Measurements from ENCODE around the gene PXDC1. TPM values are rescaled to one million over a fixed set of nuclear protein-coding genes. Genes with fewer than 3 reads are reported as not detected.

PXDC1 gene, protein sequence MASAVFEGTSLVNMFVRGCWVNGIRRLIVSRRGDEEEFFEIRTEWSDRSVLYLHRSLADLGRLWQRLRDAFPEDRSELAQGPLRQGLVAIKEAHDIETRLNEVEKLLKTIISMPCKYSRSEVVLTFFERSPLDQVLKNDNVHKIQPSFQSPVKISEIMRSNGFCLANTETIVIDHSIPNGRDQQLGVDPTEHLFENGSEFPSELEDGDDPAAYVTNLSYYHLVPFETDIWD
- 10 to 100 TPM; 63.1 to 97.5 (median 72.8) TPM for total RNA-seq (2021; fragmentation: NEBNext Ultra II Directional; extraction: Animal tissue kit (Norgen Biotek cat#: 25700))
- long read RNA-seq, partial matches to known transcripts: 6 of 22 reads
- long read RNA-seq, other reads (novel, unspliced or antisense): 14 of 22 reads

DNA sequence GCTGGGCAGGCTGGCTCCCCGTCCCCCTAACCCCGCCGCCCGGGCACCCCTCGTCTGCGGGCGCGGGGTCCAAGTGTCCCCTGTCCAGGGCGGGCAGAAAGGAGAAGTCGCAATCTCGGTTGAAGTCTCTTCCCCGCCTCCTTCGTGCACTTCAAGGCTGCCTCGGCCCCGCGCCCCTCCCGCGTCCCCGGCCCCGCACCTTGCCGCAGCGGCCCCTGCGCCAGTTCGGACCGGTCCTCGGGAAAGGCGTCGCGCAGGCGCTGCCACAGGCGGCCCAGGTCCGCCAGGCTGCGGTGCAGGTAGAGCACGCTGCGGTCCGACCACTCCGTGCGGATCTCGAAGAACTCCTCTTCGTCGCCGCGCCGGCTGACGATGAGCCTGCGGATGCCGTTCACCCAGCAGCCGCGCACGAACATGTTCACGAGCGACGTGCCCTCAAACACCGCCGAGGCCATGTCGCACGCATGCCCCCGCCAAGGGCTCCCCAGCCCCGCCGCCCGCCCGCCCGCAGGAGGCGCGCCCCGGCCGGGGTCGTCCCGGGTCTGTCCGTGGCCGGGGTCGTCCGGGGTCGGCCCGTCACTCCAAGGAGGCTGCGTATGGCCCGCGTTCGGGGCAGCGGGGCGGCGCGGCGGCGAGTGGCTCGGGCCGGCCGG, at the start of gene PXDC1:
Gene PXDC1, minus strand, starts transcription at position 637 of the 653 bp plus-strand sequence. Its CDS starts 182 bp downstream, at position 455.
- H3K4me1 Mint-ChIP-seq (ENCODE audit: low read depth): peaks cover 62% of the 10 kb centered on the region
- H3K4me3 Mint-ChIP-seq: peak within 1 kb of the TSS; percentile 96
- TF ChIP-seq, protein P1, sequence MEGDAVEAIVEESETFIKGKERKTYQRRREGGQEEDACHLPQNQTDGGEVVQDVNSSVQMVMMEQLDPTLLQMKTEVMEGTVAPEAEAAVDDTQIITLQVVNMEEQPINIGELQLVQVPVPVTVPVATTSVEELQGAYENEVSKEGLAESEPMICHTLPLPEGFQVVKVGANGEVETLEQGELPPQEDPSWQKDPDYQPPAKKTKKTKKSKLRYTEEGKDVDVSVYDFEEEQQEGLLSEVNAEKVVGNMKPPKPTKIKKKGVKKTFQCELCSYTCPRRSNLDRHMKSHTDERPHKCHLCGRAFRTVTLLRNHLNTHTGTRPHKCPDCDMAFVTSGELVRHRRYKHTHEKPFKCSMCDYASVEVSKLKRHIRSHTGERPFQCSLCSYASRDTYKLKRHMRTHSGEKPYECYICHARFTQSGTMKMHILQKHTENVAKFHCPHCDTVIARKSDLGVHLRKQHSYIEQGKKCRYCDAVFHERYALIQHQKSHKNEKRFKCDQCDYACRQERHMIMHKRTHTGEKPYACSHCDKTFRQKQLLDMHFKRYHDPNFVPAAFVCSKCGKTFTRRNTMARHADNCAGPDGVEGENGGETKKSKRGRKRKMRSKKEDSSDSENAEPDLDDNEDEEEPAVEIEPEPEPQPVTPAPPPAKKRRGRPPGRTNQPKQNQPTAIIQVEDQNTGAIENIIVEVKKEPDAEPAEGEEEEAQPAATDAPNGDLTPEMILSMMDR (IDR thresholded peaks at IDR 0.05): no peak
- H3K27ac Mint-ChIP-seq: peak within 1 kb of the TSS; percentile 90
- H3K27me3 Mint-ChIP-seq (ENCODE audit: insufficient read depth): peaks cover 6% of the 10 kb centered on the region
- H3K9me3 Mint-ChIP-seq: no peaks in the 10 kb centered on the region
- DNase-seq: no peak
- H3K36me3 Mint-ChIP-seq (ENCODE audit: low read depth): peaks cover 20% of the 10 kb centered on the region

DNA sequence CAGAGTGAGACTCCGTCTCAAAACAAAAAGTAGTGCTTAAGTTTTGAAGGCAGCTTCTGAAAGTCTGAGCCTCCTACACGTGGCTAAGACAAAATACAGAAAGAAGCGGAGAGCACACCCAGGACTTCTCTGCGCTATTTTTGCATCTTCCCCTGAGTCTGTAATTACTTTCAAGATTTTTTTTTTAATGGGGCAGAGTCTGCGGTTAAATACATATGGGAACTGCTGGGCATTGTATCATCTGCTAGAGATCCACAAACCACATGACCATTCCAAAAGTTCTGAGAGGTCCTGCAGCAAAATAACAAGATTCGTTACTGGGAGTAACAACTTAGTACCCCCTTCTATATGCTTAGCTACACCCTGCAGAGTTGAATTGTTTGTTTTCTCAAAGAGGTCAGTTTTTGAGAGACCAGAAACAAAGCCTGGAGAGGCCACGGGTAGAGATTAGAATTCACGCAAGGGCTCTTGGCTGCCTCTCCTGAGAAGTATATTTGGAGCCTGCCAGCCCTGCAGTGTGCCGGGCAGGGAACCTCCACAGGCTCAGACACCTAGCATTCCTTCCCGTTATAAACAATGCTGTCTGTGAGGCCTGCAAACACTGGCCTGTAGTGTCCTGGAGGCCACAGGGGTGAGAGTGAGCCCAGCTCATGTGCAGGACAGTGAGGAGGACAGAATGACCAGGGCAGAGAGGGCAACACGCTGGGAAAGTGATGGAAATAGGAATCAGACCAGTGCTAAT, 49.5 kb upstream of the PXDC1 start:
- TF ChIP-seq, protein P1 (IDR thresholded peaks at IDR 0.05): no peak
- Mint-ChIP-seq H3K27ac (peak overlapping the region; percentile 18; the same call in 1 of the 2 replicates), H3K4me3 (no peak overlapping the region), H3K27me3 (ENCODE audit: insufficient read depth) (peaks cover 3% of the 10 kb centered on the region; the same call in 1 of the 2 replicates), H3K9me3 (no peaks in the 10 kb centered on the region), H3K36me3 (ENCODE audit: low read depth) (no peaks in the 10 kb centered on the region), H3K4me1 (ENCODE audit: low read depth) (peaks cover 92% of the 10 kb centered on the region)
- no peak for DNase-seq

DNA sequence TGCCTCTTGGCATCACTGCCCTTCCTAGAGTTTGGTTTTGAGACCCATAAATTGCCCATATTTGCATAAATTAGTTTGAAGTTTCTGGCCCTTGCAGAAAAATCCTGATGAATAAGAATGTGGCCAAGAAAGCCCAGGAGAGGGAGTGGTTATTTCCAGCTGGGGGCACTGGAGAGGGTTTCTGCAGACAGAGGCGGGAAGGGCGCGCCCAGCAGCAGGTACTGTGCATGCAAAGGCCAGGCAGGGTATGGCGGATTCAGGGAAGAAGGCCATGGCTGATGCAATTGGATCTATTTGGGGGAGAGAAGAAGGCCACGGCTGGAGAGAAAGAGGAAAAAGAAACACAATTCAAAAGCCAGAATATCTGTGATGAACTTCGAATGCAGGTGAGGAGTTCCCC, 48.2 kb upstream of the PXDC1 start:
- Mint-ChIP-seq H3K27me3 (ENCODE audit: insufficient read depth) (peaks cover 3% of the 10 kb centered on the region; the same call in 1 of the 2 replicates), H3K4me3 (no peak overlapping the region; the same call in 1 of the 2 replicates), H3K36me3 (ENCODE audit: low read depth) (no peaks in the 10 kb centered on the region), H3K9me3 (no peaks in the 10 kb centered on the region), H3K4me1 (ENCODE audit: low read depth) (peaks cover 79% of the 10 kb centered on the region), H3K27ac (peak overlapping the region; percentile 14; the same call in 1 of the 2 replicates)
- TF ChIP-seq, protein P1 (IDR thresholded peaks at IDR 0.05): no peak
- DNase-seq: no peak

DNA sequence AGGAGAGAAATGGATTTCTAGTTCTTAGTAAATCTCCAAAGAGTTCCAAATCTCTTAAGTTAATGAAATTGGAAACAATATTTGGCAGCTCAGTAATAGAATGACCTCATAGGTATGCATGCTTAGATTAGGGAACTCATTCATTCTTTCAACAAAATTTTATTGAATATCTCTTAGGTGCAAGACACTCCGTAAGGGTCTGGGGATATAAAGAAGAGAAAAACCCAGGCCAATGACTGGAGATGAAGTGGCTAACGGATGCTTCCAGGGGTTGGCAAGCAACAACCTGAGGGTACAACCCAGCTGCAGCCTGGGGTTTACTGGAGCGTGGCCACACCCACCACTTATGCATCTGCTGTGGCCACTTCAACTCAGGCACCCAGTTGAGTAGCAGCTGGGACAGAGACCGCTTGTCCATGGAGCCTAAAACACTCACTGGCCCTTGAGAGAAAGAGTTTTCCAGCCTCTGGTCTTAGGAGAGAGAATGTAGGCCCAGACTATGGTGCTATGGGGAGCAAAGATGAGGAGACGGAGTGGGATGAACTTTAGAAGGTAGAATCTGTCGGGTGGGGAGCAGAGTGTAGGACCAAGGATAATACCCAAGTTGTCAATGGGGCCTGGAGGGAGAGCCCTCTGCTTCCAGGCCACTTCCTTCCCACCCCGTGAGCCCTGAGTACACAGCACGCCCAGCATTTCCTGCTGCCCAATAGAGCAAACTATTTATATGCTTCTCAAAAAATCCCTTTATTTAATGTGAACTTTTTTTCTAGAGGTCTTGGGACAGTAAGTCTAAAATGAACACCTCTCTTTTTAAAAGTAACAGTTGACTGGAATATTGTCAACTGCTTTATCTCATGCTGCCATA, 46.8 kb upstream of the PXDC1 start:
- peaks cover 64% of the 10 kb centered on the region for H3K4me1 Mint-ChIP-seq (ENCODE audit: low read depth)
- no peak for DNase-seq
- H3K9me3 Mint-ChIP-seq: no peaks in the 10 kb centered on the region
- H3K36me3 Mint-ChIP-seq (ENCODE audit: low read depth): no peaks in the 10 kb centered on the region
- TF ChIP-seq, protein P1 (IDR thresholded peaks at IDR 0.05): no peak
- H3K27me3 Mint-ChIP-seq (ENCODE audit: insufficient read depth): 0 out of 2 replicates have a peak, but pooled peaks cover under 1% of the 10 kb centered on the region
- peak overlapping the region; percentile 79 for H3K4me3 Mint-ChIP-seq
- peak overlapping the region; percentile 92 for H3K27ac Mint-ChIP-seq
